HG03565 (cell line): Measurements from ENCODE around the gene RASGRP1.
A peak's percentile ranks its signal among the peaks of the same experiment; 100 is the strongest.

Experiments
- ATAC-seq: cut with Tn5 transposase; IDR thresholded peaks from one replicate; pipeline ENCODE4 v1.9.1; 2021; ENCODE audit warnings: mild to moderate bottlenecking, moderate library complexity; ENCODE audit not compliant: unreplicated experiment

RASGRP1 gene

DNA sequence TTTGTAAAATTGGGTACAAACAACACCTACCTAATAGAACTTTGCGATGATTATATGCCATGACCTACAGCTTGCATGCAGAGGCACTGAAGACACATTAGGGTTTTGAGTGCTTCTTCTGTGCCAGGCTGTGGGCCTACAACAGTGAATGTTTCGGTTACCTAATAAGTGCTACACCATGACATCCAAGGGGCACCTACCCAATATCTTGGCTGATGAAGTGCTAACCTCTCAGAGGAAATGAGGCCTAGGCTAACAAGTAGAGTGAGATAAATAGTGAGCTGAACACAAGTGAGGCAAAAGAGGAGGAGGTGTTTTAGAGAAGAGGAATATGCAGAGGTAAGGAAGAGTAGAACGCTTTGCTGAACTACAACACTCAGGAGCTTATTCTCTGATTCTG lies 12.2 kb upstream of the RASGRP1 start:
- ATAC-seq: no peak

DNA sequence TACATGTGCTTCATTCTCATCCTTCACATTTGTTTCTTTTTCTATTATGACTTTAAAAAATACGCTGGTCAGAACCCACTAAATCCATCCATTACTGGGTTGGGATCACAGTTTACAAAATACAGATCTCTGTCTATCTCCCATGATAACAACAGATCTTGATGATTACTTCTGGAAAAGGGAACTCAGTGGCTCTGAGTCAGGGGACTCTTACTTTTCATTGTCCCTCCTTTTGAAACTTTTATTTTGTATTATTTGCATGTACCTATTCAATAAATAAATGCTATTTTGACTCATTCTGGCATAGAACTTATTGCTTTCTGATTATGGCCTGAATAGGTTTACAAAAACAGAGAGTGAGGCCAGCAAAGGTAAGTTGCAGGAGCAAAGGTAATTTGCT lies 11.6 kb upstream of the RASGRP1 start:
- ATAC-seq: no peak

DNA sequence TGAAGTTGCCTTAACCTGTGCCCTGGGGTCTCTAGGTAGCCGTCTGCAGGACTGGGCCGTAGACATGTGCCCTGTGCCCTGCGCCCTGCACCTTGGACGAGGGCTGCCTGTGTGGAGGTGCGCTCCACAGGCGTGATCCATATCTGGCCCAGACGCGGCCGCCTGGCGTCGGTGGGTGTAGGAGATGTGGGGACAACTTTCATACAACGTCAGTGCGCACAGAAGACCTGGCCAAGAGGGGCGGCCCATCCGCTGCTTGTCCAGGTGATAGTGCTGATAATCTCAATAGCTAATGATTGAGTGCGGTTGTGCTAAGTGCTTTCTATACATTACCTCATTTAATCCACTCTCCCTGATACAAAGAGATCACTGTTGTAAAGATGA lies 665 bp upstream of the RASGRP1 start:
- ATAC-seq: no peak

DNA sequence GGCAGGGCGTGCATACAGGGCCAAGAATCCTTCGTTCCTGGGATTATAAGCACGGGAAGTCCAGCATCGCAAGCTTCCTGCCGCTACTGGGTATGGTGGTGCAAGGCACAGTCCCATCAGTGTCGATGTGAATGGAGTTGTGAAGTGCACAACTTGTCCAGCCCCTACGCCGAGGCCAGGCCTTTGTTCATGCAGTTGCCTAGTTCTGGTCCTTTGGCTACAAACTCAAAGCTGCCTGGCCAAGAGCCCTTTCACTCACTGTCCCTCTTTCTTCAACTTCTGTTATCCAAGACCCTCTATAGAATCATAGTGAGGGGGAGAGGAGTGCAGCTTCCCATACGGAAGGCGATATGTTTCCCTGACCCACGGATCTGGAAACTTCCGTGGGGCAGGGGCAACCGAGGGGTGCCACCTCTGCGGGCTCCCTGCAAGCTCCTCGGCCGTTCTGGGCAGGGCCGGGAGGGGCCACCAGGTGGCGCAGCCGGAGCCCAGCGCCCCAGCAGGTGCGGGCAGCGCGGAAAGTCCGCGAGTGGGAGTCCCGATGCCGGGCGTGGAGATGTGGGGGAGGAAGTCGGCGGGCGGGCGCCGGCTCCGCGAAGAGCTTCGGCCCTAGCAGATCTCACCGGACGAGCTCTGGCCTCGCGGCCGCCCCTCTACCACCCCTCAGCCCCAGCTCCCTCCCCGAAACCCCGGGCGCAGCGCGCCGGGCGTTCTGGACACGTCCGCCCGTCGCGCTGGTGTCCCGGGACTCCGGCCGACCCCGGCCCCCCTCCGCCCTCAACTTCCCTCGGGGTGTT lies 693 bp downstream of the RASGRP1 start:
- peak; percentile 45 for ATAC-seq

DNA sequence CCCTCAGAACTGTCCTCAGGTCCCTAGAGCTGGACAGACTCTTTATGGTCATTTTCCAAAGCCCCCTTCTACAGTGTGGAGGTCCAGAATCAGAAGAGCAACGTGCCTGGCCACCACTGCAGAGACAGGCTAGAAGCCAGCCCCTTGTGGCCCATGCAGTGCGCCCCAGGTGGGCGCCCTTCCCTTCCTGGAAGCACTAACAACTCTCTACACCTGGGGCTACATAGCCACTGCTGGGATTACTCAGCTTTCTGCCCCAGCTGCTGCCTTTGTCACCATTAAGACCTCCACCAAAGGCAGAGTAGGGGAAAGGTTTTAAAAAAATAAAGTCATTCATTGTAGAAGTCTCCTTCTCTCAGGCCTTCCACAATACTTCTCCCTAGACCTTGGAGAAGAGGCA lies 2.3 kb downstream of the RASGRP1 start:
- ATAC-seq: no peak

DNA sequence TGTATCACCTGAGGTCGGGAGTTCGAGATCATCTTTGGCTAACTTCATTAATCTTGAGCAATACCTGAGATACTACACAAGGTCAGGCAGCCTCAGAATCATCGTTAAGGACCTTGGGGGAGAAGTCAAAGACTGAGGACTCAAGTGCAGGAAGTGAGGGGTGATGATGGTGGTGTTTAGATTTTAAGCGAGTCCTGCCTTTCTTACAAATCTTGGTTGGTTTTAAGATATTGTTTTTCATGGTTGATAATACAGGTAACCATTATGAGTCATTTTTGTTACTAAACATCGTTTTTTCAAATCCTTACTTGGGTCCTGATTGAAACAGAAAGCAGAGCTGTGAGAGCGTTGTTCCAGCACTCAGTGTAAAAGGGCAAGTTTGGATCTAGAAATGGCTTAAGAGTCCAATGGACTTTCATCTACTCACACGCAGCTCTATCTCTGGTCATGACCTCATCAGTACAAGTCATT lies 4.1 kb downstream of the RASGRP1 start:
- peak; percentile 30 for ATAC-seq

DNA sequence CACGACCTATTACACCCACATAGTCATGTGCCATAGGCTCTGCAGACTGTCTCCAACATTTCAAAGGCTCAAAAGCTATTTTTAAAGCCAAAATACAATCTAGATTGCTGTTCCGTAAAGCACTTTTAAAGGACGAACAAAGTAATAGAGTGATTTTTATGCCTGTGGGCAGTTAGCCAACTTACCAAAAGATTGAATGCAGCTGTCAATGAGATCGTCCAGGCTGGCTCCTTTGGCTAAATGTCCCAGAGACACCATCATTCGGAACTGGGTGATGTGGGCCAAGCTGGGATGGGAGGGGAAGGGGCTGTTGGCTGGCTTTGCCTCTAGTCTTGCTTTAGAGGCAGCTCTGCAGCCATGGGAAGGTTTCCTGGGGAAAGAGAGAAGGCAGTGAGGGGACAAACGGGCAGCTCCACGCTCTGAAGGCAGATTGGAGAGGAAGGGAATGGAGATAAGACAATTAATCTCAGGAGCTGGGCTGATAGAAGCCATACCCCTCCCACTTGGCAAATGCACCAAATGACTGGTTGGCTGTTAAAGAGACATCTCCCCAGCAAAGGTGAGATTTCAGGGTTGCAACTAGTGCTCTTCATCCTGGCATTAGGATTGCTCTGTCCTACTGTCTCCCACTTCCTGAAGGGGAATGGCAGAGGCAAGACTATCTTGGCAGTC lies 4.8 kb downstream of the RASGRP1 start:
- no peak for ATAC-seq

DNA sequence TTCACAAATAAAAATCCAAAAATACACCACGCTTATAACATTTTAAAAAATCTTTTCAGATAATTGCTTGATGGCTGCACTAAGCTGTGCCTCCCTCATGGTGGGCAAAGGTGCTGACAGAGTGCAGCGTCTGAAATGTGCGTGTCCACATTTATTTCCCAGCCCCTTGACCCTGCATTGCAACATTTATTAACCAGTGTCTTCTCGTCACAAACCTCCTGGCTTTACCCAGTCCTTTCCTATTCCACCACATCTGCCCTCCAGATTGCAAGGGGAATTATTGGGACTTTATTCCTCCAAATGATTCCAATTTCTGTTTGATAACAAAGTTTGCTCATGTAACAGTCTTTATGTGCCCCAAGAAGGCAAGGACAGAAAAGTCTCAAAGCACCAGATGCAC lies 5.5 kb downstream of the RASGRP1 start:
- no peak for ATAC-seq

DNA sequence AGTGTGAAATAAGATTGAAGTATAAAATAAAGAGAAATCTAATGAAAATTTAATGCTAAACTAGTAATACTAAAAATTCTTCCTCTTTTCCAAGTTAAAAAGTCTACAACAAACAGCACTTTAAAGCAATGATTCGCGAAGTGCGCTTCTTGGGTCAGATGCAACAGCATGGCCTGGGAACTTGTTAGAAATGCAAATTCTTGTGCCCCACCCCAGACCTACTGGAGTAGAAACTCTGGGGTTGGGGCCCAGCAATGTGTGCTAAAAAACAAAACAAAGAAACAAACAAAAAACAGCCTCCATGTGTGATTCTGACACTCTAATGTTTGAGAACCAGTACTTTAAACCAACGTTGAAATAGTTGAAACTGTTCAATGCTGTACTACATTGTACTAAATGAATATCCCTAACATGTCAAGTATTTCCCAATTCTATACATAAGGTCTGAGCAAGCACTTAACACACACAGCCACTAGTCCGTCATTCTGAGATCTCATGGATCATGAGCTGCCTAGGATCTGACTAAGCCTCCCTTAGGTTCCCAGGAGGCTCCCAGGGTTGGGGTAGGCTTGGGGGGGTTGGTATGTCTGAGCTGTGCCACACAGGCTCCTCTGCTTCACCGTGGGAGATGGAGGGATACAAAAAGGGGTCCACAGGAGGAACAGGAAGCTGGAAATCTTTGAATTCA lies 6.1 kb downstream of the RASGRP1 start:
- no peak for ATAC-seq

DNA sequence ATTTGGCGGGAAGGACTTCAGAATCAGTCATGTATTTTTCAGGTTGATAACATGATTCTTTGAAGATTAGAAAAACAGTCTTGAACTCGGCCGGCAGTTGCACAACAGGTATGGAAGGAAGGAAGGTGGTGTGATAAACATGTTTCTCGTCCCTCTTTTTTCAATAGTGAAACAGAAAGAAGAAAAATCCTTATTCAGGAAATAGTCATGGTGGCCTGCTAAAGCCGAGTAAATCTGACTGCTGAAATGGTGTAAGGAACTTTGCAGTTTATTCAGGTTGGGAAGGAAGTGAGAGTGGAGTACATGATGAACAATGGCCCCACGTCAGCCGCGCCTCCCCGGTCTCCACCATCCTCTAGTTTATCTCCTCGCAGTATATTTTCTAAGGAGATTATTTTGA lies 6.7 kb downstream of the RASGRP1 start:
- no peak for ATAC-seq

DNA sequence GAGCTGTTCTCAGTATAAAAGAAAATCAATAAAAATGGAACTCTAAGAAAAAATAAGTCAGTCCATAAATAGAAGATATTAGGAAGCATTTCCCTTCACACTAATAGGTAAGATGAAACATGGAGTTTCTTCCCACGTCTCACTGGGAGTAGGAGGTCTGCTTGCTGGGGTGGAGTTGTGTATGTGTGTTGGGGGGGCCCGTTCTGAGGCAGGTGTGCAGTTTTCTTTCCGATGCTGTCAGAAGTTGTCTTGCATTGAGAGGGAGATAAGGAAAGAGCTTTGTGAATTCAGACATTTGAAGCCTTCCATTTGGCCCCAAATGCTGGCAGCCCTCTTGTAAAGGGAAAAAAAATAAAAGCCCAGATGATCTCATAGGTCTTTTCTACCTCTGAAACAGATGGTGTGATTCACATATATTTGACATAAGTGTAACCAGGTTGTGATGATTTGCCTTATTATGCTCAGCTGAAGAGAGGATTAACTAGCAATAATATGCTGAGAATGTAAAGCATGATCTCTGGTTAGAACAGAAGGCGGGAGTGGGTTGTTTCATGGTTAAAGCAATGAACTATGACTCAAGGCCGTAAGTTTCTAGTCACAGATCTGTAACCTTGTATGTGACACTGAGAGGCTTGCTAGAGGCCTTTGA lies 8.8 kb downstream of the RASGRP1 start:
- ATAC-seq: peak; percentile 30

DNA sequence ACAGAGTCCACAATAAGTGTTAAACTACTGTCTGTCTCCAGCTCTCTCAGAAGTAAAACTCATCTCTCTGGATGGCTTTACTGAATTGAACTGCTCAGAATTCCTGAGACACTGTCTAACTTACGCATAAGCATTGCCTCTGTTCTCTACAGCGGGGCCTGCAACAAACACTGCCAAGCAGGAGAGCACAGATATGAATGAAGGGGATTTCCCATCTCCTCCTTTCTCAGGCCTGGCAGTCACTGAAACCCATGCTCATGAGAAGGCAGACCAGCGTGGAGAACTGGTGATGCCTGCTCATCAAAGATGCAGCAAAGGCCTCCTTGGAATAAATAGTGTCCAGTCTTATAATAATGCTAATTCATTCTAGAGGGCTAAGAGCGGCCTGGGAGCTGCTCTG lies 10.3 kb downstream of the RASGRP1 start:
- peak; percentile 66 for ATAC-seq

DNA sequence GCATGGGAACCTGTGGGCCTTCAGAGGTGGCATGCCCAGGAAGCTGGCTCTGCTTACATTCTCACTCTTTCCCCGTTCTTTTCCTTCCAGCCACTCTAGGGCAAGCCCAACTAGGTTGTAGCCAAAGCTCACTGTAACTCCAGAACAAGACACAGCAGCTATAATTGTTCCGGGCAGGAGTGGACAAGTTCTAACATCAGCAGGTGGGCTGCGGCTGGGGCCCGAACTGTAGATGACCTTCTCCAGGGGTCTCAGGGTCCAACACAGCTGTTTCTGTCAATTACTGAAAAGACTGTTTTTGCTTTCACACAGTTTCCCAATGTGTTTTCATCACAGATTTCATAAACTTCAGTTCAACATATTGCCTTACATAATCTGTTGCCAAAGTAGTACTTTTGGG lies 11.5 kb downstream of the RASGRP1 start:
- ATAC-seq: no peak

DNA sequence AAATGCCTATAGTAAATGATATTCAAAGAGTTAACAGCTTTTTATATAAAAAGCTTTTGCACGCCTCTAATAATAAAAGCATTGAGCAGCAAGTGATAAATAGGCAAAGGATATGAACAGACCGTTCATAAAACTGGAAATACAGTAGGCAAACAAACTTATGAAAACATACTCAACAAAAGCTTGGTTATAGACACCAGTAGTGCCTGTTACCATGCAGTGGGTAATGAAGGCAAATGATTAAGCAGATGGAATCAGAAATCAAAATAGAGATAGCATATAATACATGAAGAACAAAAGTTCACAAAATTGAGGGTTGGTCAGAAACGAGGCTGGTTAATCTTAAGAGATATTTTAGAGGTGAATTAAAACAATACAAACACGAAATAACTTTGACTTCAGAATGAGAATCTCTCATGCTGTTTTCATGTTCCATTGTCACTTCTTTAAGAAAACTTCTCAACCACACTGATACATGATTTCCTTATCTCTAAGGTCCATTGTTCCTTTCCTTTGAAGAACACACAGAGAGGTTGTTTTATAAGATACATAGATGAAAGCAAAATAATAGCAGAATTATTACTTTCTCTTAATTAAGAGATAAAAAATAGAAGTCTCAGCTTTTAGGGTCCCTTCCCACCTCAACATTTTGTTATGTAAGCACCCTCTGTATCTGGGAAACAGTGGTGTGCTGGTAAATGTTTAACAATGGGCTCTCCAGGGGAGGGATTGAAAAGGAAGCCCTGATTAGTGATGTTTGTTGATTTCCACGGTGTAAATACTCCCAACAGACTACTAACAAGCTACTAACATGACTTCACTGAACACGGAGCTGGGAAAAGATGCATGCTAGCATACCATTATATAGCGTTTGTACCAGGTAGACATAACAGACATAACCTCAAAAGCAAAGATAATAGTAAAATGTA lies 12.6 kb downstream of the RASGRP1 start:
- ATAC-seq: no peak

DNA sequence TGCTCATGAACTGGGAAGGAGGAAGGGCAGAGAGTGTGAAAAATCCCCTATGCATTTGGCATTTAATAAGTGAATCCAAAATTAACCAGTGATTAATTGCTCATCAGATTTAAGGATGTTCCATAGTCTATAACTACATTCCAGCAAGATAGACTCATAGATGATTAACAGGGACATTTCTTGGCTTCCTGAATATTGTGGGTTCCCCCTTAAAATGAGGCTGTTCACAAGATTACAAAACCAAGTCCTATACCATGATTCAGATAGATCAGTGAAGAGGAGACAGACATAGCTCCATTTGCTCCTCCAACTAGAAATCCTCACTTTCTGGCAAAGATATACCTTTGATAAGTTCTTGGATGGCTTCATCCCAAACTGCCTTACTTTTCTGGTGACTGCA lies 15.4 kb downstream of the RASGRP1 start:
- ATAC-seq: no peak

DNA sequence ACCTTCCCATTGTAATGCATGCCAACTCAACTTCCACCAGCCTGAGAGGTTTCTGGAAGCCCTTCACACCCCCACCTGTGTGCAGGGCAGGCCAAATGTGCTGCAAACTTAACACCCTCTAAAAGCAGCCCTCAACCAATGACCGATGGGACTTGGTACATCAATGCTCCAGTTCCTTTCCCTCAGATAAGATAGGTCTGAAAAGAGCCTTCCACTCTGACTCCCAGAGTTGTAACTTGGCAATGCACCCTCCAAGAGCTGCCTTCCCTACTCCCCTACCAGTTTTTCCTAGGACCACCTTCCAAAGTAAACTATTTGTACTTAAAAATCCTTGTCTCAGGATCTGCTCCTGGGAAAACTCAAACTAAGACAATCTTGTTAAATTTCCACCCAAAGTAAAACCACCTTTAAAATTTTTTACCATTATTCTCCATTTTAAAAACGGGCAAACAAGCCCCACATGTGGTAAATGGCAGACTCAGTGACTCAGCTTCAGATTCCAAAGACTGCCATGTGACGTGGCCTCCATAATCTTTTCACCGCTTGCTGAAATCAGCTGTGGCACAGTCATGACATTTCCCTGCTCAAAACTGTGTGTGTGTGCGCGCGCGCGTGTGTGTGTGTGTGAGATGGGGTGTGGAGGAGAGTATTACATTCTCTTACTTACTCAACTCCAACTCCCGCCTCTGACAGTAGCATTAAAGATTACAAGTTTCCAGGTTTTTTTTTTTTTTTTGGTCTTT lies 17.2 kb downstream of the RASGRP1 start:
- no peak for ATAC-seq

DNA sequence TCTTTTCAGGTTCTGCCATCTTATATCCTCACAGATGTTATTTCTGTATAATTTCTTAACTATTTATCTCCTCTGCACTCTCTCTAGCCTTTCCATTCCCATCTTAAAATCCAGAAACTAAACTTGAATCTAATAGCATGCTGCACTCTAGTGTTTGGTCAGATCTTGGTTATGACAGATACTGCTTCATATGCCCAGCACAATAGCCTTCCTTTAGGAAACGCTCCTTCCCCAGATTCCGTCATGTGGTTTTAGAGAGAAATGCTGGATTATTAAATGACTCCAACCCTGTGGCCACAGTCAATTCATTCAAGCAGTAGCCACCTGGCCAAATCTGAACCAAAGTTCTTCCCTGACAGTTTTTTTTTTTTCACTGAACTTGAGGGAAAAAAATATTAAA lies 19.4 kb downstream of the RASGRP1 start:
- ATAC-seq: no peak

DNA sequence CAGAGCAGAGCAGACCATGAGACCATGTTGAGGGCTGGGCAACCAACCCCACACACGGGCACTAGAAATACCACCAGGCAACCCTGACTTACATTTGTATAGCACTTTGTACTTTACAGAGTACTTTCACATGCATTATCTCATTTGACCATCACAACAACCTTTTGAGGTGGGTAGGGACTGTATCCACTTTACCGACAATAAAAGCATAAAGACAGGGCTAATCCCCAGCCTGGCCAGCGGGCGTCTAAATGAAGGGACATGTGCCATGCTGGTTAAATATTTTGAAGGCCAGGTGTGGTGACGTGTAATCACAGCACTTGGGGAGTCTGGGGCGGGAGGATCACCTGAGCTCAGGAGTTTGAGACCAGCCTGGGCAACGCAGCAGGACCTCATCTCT lies 23.6 kb downstream of the RASGRP1 start:
- no peak for ATAC-seq

DNA sequence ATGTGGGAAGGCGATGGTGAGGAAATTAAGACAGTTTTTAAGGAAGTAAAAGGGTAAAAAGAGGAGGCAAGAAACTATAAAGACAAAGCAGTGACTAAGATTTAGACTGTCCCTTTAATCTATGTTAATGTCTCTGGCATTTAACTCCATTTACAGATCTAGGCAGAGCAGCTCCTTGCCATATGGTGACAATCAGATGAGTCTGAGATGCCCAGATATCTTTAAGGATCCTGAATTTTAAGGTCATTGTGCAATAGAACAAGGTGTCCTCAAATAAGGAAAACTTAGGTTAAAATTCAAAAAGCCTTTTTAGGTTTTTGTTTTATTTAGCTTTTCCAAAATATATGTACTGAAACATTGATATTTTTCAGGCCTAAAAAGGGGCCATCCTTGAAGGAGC lies 24.1 kb downstream of the RASGRP1 start:
- no peak for ATAC-seq

DNA sequence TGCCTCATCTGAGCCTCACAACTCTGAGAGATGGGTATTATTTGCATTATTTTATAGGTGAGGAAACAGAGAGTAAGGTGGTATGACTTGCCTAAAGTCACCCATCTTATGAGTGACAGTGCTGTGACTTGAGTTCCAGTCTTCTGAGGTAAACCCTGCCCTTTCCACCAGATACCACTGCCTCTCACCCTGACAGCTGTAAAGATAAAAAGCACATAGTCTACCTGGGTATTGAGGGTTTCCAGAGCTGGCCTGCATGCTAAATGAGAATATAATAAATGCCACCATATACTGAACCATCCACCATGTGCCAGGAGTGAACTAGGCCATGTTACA lies 25.6 kb downstream of the RASGRP1 start:
- no peak for ATAC-seq
